ENCODE measurements around the gene MXRA7.
A peak's percentile ranks its signal among the peaks of the same experiment; 100 is the strongest.
"Not testable (repeated sequence)": the region's sequence is repeated elsewhere in the genome, so short reads cannot be mapped to it uniquely, and the experiment has no call there.

The MXRA7 gene

GRCh38 chr17:76735006-76735405 lies 24.2 kb upstream of the MXRA7 start:
- no peak for DNase-seq

- no peak for DNase-seq
Measured at GRCh38 chr17:76734080-76734840, 23.5 kb upstream of the MXRA7 start.

GRCh38 chr17:76733618-76733957 lies 22.8 kb upstream of the MXRA7 start:
- DNase-seq: no peak

- no peak for DNase-seq
Measured at GRCh38 chr17:76732734-76733617, 22.2 kb upstream of the MXRA7 start.

GRCh38 chr17:76731800-76732733 lies 21.3 kb upstream of the MXRA7 start:
- DNase-seq: not testable (repeated sequence)

GRCh38 chr17:76727745-76728456 lies 17.1 kb upstream of the MXRA7 start:
- no peak for DNase-seq

- no peak for DNase-seq
Measured at GRCh38 chr17:76726776-76727718, 16.3 kb upstream of the MXRA7 start, which contains the start of gene METTL23. Gene METTL23 (plus strand): TSS chr17:76726839. CDS start chr17:76729711, 2,872 bp downstream.

GRCh38 chr17:76726231-76726775 lies 15.5 kb upstream of the MXRA7 start, which contains the start of gene JMJD6:
Gene JMJD6 (minus strand): TSS chr17:76726606. CDS start chr17:76726475, 131 bp downstream.
- peak; percentile 92 for DNase-seq

- DNase-seq: no peak
Measured at GRCh38 chr17:76725580-76726230, 14.9 kb upstream of the MXRA7 start.

- no peak for DNase-seq
Measured at GRCh38 chr17:76723812-76724211, 13.0 kb upstream of the MXRA7 start.

- not testable (repeated sequence) for DNase-seq
Measured at GRCh38 chr17:76722977-76723376, 12.2 kb upstream of the MXRA7 start.

- no peak for DNase-seq
Measured at GRCh38 chr17:76722279-76722678, 11.5 kb upstream of the MXRA7 start.

- no peak for DNase-seq
Measured at GRCh38 chr17:76721463-76721862, 10.7 kb upstream of the MXRA7 start.

- no peak for DNase-seq
Measured at GRCh38 chr17:76720941-76721340, 10.2 kb upstream of the MXRA7 start.

- DNase-seq: no peak
Measured at GRCh38 chr17:76720211-76720610, 9.4 kb upstream of the MXRA7 start.

- no peak for DNase-seq
Measured at GRCh38 chr17:76718516-76718915, 7.8 kb upstream of the MXRA7 start.

- no peak for DNase-seq
Measured at GRCh38 chr17:76716839-76717215, 6.1 kb upstream of the MXRA7 start.

GRCh38 chr17:76716146-76716838 lies 5.5 kb upstream of the MXRA7 start:
- DNase-seq: peak; percentile 67

- DNase-seq: no peak
Measured at GRCh38 chr17:76715496-76715830, 4.7 kb upstream of the MXRA7 start.
